ENCODE measurements around the gene MAP3K14. TPM values are rescaled to one million over a fixed set of nuclear protein-coding genes. Genes with fewer than 3 reads are reported as not detected.

The MAP3K14 gene
- total and polyA plus RNA-seq, 12 donors: 6.7 to 24.1 (median 12.6) TPM

DNA sequence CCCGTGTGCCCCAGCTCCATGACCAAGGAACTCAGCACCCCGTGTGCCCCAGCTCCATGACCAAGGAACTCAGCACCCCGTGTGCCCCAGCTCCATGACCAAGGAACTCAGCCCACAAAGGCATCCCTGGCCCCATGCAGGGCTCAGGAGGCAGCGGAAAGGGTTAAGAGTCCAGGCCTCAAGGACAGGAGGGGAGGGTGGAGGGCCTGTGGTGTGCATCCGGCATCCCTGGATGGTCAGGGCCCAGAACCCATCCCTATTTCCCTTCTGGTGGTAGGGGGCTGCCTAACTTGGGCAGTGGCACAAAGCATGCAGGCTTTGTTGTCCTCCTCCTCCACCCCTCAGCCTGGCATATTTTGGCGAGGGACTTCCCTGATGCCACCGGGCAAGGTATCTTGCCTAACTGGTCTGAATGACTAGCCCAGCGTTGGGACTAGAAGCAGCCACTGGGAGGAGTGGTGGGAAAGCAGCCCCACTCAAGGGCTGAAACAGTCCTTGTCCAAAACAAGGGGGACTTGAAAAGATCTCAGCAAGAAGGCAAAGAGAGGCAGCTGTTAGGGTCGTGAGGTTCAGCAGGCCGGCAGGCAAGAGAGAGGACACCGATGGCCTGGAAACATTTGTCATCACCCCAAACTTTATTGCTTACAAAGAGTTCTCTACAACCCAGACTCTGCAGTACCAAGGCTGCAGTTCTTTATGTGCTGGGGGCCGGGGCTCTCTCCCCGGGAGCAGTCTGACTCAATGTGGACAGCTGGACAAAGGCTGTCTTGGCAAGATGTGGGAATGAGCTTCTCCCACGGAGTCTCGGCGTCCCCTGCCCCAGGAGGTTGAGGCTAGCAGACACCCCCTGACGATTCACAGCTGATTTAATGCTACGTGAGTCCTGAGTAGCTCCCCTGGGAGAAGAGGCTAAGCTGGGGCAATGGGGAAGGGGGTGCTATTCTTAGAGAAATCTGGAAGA is 54.0 kb downstream of the MAP3K14 start:
- Histone ChIP-seq H3K4me3 (peak overlapping the region in 9 of 10 donors; percentile 19 to 93 (median 64)), H3K9me3 (no peaks in the 10 kb centered on the region), H3K27ac (peak overlapping the region in 9 of 10 donors; percentile 27 to 74 (median 67)), H3K4me1 (peaks cover 12 to 50% (median 33%) of the 10 kb centered on the region in 9 donors), H3K36me3 (peaks cover 0 to 52% (median 27%) of the 10 kb centered on the region in 9 donors), H3K27me3 (no peaks in the 10 kb centered on the region)
- WGBS, 2 donors: 49 to 57% methylated on average over 18 of the region's 18 CpGs
- TF ChIP-seq, protein P1, sequence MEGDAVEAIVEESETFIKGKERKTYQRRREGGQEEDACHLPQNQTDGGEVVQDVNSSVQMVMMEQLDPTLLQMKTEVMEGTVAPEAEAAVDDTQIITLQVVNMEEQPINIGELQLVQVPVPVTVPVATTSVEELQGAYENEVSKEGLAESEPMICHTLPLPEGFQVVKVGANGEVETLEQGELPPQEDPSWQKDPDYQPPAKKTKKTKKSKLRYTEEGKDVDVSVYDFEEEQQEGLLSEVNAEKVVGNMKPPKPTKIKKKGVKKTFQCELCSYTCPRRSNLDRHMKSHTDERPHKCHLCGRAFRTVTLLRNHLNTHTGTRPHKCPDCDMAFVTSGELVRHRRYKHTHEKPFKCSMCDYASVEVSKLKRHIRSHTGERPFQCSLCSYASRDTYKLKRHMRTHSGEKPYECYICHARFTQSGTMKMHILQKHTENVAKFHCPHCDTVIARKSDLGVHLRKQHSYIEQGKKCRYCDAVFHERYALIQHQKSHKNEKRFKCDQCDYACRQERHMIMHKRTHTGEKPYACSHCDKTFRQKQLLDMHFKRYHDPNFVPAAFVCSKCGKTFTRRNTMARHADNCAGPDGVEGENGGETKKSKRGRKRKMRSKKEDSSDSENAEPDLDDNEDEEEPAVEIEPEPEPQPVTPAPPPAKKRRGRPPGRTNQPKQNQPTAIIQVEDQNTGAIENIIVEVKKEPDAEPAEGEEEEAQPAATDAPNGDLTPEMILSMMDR (IDR thresholded peaks at IDR 0.05): no peak
- ATAC-seq (peak; percentile 0 to 50 (median 30)), DNase-seq (no peak)
- intact Hi-C loops (cut with DNase I): no loop called here

DNA sequence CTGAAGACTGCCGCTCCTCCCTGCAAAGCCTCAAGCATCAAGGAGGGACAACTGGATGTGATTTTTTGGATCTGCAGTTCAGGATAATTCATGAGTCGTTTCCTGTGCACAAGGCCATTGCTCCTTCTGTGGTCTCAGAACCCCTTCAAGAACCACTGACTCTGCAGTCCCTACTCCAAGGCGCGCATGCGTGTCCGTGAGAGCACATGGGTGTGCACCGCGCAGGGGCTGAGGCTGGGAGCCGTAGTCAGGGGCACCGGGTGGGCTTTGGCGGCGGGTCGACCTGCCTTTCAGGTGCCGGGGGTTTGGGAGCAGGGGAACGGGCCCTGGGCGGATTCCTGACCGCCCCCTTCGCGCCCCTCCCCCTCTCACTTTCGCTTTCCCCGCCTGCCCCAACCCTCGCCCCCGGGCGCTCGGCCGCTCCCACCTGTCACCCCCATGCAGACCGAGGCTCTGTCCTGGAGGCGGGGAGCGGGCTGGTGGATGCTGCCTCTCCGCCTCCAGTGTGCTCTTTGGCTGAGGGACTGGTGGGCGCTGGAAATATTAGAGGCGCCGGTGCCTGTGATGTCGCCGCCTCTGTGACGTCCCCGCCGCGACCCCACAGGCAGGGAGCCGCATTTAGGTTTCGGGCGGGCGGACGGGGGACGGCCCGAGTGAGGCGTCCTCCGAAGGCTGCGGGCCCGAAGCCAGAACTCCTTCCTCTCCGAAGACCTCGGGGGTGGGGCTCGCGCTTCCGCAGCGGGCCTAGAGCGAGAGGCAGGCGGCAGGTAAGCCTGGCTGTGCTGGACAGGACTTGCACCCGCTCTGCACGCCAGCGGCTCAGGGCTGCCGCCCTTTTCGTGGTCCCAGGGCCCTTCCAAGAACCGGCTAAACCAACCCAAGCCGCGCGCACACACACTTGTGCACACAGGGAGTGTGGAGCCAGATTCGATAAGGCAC is 55.0 kb downstream of the MAP3K14 start, which contains the start of gene SPATA32:
SPATA32 (minus strand) TSS at position 518 of the 939 bp plus-strand sequence; CDS start at position 440, 78 bp downstream.
- peak; percentile 26 to 61 (median 53) for ATAC-seq
- TF ChIP-seq, protein P1 (IDR thresholded peaks at IDR 0.05): no peak
- Histone ChIP-seq H3K9me3 (no peaks in the 10 kb centered on the region), H3K36me3 (peaks cover 0 to 42% (median 18%) of the 10 kb centered on the region in 9 donors), H3K4me3 (peak within 1 kb of the TSS; percentile 19 to 93 (median 66)), H3K27me3 (no peaks in the 10 kb centered on the region), H3K4me1 (peaks cover 12 to 50% (median 33%) of the 10 kb centered on the region in 9 donors), H3K27ac (peak within 1 kb of the TSS in 9 of 10 donors; percentile 27 to 74 (median 69))
- 6 to 7% methylated on average over 68 of the region's 68 CpGs for WGBS, 2 donors
- intact Hi-C loops (cut with DNase I): no loop called here
- DNase-seq: peak; percentile 56 to 71

DNA sequence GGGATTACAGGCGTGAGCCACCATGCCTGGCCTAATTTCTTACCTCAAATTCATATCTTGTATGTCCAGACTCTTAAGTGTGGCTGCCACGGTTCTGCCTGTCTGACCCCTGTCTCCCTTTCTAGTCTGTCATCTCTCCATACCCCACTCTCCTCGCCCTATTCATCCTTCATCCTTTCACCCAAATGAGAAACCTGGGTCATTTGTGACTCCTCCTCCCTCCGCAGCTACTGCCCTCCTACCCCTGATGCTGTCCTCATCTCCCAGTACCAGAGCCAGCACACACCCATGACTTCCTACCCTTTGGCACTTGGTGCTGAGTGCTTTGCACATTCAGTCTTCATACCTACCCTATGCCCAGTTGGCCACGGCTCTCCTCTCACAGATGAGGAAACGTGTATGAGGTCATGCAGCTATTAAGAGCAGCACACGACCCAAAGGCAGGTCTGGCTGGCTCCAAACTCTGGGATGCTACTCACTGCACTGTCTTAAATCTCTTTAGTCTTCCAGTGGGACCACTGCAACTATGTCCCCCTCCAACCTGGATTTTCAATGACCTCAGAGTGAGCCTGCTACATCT is 56.5 kb downstream of the MAP3K14 start:
- H3K4me1 ChIP-seq: peaks cover 12 to 45% (median 33%) of the 10 kb centered on the region in 9 donors
- ATAC-seq: peak; percentile 44 to 93 (median 76)
- DNase-seq: peak in 1 of 2 donors; percentile 73
- peak overlapping the region in 6 of 10 donors; percentile 14 to 74 (median 70) for H3K27ac ChIP-seq
- H3K9me3 ChIP-seq: no peaks in the 10 kb centered on the region
- H3K27me3 ChIP-seq: no peaks in the 10 kb centered on the region
- H3K36me3 ChIP-seq: peaks cover 0 to 27% (median 9%) of the 10 kb centered on the region in 9 donors
- TF ChIP-seq, protein P1 (IDR thresholded peaks at IDR 0.05): no peak
- intact Hi-C loops (cut with DNase I): no loop called here
- WGBS, 2 donors: 50 to 76% methylated on average over 7 of the region's 7 CpGs
- H3K4me3 ChIP-seq: no peak overlapping the region
